HL-60 (cell line): ENCODE results near the gene TMEM163.

ENCODE experiments used
- DNase-seq, 2 experiments: peaks; one replicate each; pipeline ENCODE4 v3.0.0-alpha.2; 2010 to 2020; ENCODE audit warnings: low read depth in 1 of 2, low spot score in 1 of 2
- H3K27ac ChIP-seq: fragments of 250-450 bp; sonication (Bioruptor Pico); replicated peaks from 2 replicates; pipeline ENCODE4 v1.5.1; 2020; ENCODE audit warnings: mild to moderate bottlenecking, moderate library complexity
- H3K27me3 ChIP-seq: fragments of 250-450 bp; sonication (Bioruptor Pico); 2 replicates; pipeline ENCODE4 v1.5.1; 2021; ENCODE audit warnings: mild to moderate bottlenecking, moderate library complexity; ENCODE audit not compliant: insufficient read depth, poor library complexity, severe bottlenecking
- H3K4me3 ChIP-seq: replicated peaks from 2 replicates; pipeline ENCODE4 v1.5.1; 2011; ENCODE audit warnings: mild to moderate bottlenecking, control low read depth, low read length; ENCODE audit not compliant: insufficient read depth
- CTCF ChIP-seq: IDR thresholded peaks from one replicate; pipeline ENCODE4 v1.5.1; 2011; ENCODE audit warnings: low read length, control low read depth, inconsistent platforms; ENCODE audit not compliant: insufficient read depth
- GABPA ChIP-seq: IDR thresholded peaks from 2 replicates; pipeline ENCODE4 v1.6.1; 2012; ENCODE audit warnings: low read depth
- POLR2AphosphoS5 ChIP-seq: IDR thresholded peaks from 2 replicates; pipeline ENCODE4 v1.6.1; 2012; ENCODE audit warnings: low read depth
- SPI1 ChIP-seq: IDR thresholded peaks from 2 replicates; pipeline ENCODE4 v1.6.1; 2012; ENCODE audit warnings: low read depth, mild to moderate bottlenecking, borderline replicate concordance
- TF ChIP-seq, protein P1 (sequence below): IDR thresholded peaks from 2 replicates; pipeline ENCODE4 v1.6.1; 2012; ENCODE audit warnings: low read depth; ENCODE audit not compliant: insufficient replicate concordance

Gene TMEM163

DNA sequence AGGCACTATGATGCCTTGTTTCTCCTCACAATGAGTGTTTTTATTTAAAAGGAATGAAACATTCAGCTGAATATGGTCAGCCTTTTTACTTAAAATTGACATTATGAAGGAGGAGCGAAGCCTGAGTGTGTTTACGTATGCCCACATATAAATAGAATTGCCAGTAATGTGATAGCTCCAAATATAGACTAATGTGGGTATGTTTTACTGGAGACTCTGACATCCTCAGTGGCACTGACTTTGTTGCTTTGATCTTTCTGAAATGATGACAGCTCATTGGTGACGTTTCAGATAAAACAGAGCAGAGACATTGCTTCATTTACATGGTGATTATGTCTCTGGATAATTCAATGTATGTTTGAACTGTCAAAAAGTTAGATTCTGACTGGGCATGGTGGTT is 297.9 kb downstream of the TMEM163 start:
- Histone ChIP-seq H3K4me3 (no peak overlapping the region), H3K27me3 (no peaks in the 10 kb centered on the region), H3K27ac (no peak overlapping the region)
- TF ChIP-seq CTCF, result no peak
- DNase-seq, result no peak

DNA sequence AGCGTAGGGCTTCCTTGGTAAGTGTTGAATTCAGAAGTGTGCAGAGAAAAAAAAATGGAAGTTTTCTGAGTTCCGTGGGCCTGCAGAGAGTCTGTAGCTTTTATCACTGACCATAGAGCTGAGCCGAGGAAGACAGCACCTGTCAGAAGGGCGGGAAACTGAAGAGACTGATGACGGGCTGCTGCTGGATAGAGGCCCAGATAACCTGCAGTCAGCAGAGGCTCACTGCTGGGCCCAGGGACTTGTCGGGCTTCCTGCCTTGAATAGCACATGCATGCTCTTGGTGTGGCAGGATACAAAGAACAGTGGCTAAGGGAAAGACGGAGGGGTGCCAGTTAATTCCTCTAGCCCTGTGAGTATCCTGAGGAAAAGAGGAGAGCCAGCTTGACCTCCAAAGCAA is 298.5 kb downstream of the TMEM163 start:
- Histone ChIP-seq H3K4me3 (no peak overlapping the region), H3K27me3 (no peaks in the 10 kb centered on the region), H3K27ac (no peak overlapping the region)
- no peak for DNase-seq
- TF ChIP-seq, protein P1, sequence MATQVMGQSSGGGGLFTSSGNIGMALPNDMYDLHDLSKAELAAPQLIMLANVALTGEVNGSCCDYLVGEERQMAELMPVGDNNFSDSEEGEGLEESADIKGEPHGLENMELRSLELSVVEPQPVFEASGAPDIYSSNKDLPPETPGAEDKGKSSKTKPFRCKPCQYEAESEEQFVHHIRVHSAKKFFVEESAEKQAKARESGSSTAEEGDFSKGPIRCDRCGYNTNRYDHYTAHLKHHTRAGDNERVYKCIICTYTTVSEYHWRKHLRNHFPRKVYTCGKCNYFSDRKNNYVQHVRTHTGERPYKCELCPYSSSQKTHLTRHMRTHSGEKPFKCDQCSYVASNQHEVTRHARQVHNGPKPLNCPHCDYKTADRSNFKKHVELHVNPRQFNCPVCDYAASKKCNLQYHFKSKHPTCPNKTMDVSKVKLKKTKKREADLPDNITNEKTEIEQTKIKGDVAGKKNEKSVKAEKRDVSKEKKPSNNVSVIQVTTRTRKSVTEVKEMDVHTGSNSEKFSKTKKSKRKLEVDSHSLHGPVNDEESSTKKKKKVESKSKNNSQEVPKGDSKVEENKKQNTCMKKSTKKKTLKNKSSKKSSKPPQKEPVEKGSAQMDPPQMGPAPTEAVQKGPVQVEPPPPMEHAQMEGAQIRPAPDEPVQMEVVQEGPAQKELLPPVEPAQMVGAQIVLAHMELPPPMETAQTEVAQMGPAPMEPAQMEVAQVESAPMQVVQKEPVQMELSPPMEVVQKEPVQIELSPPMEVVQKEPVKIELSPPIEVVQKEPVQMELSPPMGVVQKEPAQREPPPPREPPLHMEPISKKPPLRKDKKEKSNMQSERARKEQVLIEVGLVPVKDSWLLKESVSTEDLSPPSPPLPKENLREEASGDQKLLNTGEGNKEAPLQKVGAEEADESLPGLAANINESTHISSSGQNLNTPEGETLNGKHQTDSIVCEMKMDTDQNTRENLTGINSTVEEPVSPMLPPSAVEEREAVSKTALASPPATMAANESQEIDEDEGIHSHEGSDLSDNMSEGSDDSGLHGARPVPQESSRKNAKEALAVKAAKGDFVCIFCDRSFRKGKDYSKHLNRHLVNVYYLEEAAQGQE, result no peak

DNA sequence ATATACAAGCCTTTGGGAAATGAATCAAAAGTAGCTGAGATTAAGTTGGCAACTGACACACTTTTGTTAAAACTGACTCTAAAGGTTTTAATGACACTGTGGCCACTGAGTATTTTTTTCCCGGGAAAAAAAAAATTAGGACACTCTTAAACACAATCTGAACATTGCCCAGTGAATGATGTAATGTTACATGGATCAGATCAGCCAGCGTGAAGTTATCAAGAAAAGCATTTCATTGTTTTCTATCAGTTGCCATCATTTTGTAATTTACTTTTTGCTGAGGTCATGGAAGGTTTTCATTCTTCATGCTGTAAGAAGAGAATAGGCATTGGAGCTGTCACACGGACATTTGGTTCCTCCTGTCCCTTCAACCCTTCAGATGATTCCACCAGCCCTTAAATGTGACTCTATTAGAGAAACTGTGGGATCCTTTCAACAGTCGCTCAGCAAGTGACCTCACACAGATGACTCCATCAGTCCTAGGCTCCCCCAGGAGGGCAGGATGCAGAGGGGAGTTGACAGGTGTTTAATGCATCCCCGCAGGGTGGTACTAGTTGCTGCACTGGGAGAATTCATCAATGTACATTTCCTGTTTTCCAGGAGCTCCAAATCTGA is 300.7 kb downstream of the TMEM163 start:
- no peak overlapping the region for H3K27ac ChIP-seq
- TF ChIP-seq GABPA, result no peak
- TF ChIP-seq CTCF, result no peak
- no peak for TF ChIP-seq SPI1
- no peak for TF ChIP-seq POLR2AphosphoS5
- TF ChIP-seq, protein P1, result no peak
- H3K4me3 ChIP-seq, result no peak overlapping the region
- no peak for DNase-seq
- no peaks in the 10 kb centered on the region for H3K27me3 ChIP-seq

DNA sequence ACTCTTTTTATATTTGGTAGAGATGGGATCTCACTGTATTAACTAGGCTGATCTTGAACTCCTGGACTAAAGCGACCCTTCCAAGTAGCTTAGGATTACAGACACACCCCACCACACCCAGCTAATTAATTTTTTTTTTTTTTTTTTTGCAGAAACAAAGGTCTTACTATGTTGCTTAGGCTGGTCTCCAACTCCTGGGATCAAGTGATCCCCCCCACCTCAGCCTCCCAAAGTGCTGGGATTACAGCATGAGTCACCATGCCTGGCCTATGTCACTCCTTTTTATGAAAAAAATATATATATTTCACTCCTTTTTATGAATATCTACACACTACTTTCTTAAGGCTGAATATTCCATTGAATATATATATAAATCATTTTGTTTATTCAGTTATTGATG is 302.2 kb downstream of the TMEM163 start:
- TF ChIP-seq POLR2AphosphoS5, result no peak
- TF ChIP-seq CTCF, result no peak
- TF ChIP-seq, protein P1, result no peak
- TF ChIP-seq GABPA, result no peak
- TF ChIP-seq SPI1, result no peak
- no peak overlapping the region for H3K27ac ChIP-seq
- H3K27me3 ChIP-seq, result no peaks in the 10 kb centered on the region
- no peak for DNase-seq
- no peak overlapping the region for H3K4me3 ChIP-seq
